Cardiac muscle cell (in vitro differentiated cells and primary cell): ENCODE data around the gene ZMYND19. TPM values are rescaled to one million over a fixed set of nuclear protein-coding genes. Genes with fewer than 3 reads are reported as not detected.

Experiments used
- DNase-seq, 2 donors: peaks; one replicate each; pipeline versions ENCODE4 v3.0.0 to v3.0.0-alpha.2; 2010 to 2017; ENCODE audit warnings: low read depth in 1 of 2, low spot score in 1 of 2
- H3K27ac ChIP-seq: fragments of 200-600 bp; sonication (generic); 2 replicates; pipeline ENCODE4 v1.5.1; 2016
- H3K27me3 ChIP-seq: fragments of 200-600 bp; sonication (generic); 2 replicates; pipeline ENCODE4 v1.6.0; 2016; ENCODE audit warnings: control low read depth
- H3K36me3 ChIP-seq: fragments of 200-600 bp; sonication (generic); 2 replicates; pipeline ENCODE4 v1.5.1; 2016; ENCODE audit warnings: control low read depth
- H3K4me1 ChIP-seq: fragments of 200-600 bp; sonication (generic); 2 replicates; pipeline ENCODE4 v1.8.1; 2017; ENCODE audit warnings: low read depth, mild to moderate bottlenecking, mixed run types
- H3K4me3 ChIP-seq: fragments of 200-600 bp; sonication (generic); 2 replicates; pipeline ENCODE4 v1.5.1; 2016; ENCODE audit warnings: mild to moderate bottlenecking
- H3K9me3 ChIP-seq: fragments of 200-600 bp; sonication (generic); 2 replicates; pipeline ENCODE4 v1.5.1; 2017; ENCODE audit warnings: low read depth, mild to moderate bottlenecking, control low read depth
- CTCF ChIP-seq: IDR thresholded peaks from 2 replicates; pipeline ENCODE4 v1.5.1; 2012; ENCODE audit warnings: low read depth, mild to moderate bottlenecking, low read length
- polyA plus RNA-seq: library from polyadenylated mRNA; unstranded; fragments of >200 nt; fragmentation: Nextera tagmentation; extraction: Ambion mirVana; gene quantifications from 2 replicates; pipeline ENCODE4 v1.2.1, GENCODE V29; 2016
- total RNA-seq: library from RNA; depleted of rRNA; stranded (reverse); fragments of >200 nt; gene quantifications from 2 replicates; pipeline ENCODE4 v1.2.3, GENCODE V29; 2016

Gene ZMYND19
- total and polyA plus RNA-seq, 2 experiments from 2014 or later = 35.3 to 48.1 TPM

DNA sequence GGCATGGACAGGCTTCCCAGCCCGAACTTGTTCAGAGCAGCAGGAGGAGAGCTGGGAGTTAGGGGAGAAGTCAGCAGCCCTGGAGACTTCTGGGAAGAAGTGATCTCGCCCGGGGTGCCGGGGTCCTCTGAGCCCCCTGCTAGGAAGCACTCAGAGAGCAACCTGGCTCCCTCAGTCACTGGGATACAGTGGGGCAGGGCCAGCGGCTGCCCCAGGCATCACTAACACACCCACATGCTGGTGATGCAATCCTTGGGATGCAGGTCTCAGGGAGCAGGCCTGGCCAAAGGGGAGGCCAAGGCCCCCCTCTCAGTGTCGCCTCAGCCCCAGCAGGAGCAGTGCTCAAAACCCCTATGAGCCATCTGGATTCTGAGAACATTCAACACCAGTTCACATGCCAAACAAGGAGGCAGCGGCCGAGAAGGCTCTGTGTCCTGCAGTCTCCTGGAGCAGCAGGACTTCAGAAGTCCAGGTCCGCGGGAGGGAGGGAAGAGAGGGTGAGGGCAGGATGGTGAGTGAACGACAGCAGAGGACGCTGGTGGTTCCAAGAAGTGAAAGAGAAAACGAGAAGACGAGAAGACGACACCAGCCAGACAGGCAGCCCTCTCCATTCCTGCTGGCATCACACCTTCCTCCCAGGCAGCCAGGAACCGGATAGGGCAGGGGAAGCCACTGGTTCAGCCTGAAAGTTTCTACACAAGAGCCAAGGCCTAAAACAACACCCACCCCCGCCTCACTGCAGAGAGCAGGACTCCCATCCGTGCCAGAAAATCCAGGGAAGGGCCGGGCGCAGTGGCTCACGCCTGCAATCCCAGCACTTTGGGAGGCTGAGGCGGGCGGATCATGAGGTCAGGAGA is 42.4 kb downstream of the ZMYND19 start:
- Histone ChIP-seq H3K27me3 (no peaks in the 10 kb centered on the region), H3K27ac (no peak overlapping the region), H3K4me1 (peaks cover 6% of the 10 kb centered on the region), H3K4me3 (no peak overlapping the region), H3K9me3 (no peaks in the 10 kb centered on the region), H3K36me3 (no peaks in the 10 kb centered on the region)
- TF ChIP-seq CTCF = no peak
- DNase-seq = no peak

DNA sequence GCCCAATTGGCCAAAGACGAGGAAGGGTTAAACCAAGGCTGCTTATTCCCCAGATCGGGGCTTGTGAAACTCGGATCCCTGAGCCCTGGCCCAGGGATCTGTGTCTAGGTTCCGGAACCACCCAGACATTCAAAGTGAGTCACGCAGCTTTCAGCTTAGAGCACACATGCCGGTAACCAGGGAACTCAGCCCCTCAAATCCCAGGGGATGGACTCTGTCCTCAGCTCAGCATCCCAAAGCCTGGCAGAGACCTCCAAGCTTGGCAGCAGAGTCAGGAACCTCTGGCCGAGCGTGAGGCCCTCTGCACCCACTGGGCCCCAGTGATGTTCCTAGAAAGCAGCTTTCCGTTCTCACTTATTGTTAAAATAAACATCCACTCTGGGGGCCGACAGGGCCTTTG is 45.2 kb downstream of the ZMYND19 start:
- no peak overlapping the region for H3K4me3 ChIP-seq
- peak in 1 of 2 donors; percentile 62 for DNase-seq
- H3K27me3 ChIP-seq = no peaks in the 10 kb centered on the region
- no peaks in the 10 kb centered on the region for H3K9me3 ChIP-seq
- H3K27ac ChIP-seq = no peak overlapping the region
- peaks cover 5% of the 10 kb centered on the region for H3K4me1 ChIP-seq
- H3K36me3 ChIP-seq = no peaks in the 10 kb centered on the region
- no peak for TF ChIP-seq CTCF

DNA sequence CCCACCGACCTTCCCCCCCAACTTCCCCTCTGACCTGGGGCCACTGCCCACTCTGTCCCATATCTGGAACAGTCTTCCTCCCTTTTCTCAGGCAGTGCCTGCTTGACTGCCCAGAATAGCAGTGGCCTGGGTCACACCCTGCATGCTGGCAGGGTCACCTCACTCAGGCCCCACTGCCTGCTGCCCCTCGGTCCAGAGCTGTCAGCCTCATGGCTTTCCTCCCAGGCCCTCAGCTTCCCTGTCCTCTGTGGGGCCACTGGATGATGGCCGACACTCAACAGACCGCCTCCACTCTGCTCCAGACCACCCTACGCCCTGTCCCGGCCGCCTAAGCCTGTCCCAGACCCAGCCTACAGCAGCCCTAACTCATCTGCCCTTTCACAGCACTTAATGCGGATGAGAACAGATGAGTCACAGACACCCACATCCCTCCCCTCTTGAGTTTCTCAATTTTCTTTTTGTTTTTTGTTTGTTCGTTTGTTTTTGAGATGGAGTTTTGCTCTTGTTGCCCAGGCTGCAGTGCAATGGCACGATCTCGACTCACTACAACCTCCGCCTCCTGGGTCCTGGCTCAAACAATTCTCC is 46.0 kb downstream of the ZMYND19 start:
- Histone ChIP-seq H3K4me1 (no peaks in the 10 kb centered on the region), H3K27me3 (no peaks in the 10 kb centered on the region), H3K36me3 (no peaks in the 10 kb centered on the region), H3K9me3 (no peaks in the 10 kb centered on the region), H3K4me3 (no peak overlapping the region), H3K27ac (no peak overlapping the region)
- DNase-seq = peak in 1 of 2 donors; percentile 54
- no peak for TF ChIP-seq CTCF

- Histone ChIP-seq H3K4me3 (no peak overlapping the region), H3K9me3 (no peaks in the 10 kb centered on the region), H3K36me3 (no peaks in the 10 kb centered on the region), H3K27ac (no peak overlapping the region), H3K4me1 (no peaks in the 10 kb centered on the region), H3K27me3 (no peaks in the 10 kb centered on the region)
- no peak for TF ChIP-seq CTCF
- DNase-seq = no peak
Observed at GRCh38 chr9:137543237-137543963, 46.9 kb downstream of the ZMYND19 start.

- no peak for DNase-seq
- TF ChIP-seq CTCF = no peak
- Histone ChIP-seq H3K27ac (no peak overlapping the region), H3K4me1 (no peaks in the 10 kb centered on the region), H3K9me3 (no peaks in the 10 kb centered on the region), H3K36me3 (no peaks in the 10 kb centered on the region), H3K4me3 (no peak overlapping the region), H3K27me3 (no peaks in the 10 kb centered on the region)
Observed at GRCh38 chr9:137542486-137542885, 47.8 kb downstream of the ZMYND19 start.
